GM21515 (cell line): ENCODE measurements around the gene HHAT.

ENCODE experiments used
- ATAC-seq: cut with Tn5 transposase; IDR thresholded peaks from one replicate; pipeline ENCODE4 v1.9.1; 2021; ENCODE audit not compliant: unreplicated experiment

HHAT gene

DNA sequence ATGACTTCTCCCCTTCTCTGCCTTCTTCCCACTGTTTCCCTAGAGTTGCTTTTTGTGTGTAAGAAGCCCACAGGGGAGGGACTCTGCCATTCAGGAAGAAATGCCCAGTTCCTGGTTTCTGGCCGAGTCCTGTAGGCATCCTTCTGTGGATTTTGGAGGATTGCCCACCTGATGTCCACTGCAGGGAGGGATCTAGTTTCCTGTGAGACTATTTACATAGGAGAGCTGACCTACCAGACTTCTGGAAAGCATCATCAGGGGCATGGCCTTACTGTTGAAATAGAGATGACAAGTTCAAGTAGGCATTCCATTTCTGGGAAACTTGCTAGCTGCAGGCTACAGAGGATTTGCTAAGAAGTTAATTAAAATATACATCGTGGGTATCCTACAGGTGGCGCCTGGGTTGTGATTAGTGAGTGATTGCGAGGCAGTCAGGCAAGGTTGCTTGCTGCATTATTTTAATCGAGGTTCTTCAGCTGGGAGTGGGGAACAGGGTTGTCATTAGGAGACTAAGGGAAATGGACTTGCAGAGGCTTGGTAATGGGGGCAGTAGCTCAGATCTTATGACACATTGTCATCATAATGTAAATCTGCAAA lies 148.7 kb downstream of the HHAT start:
- no peak for ATAC-seq

DNA sequence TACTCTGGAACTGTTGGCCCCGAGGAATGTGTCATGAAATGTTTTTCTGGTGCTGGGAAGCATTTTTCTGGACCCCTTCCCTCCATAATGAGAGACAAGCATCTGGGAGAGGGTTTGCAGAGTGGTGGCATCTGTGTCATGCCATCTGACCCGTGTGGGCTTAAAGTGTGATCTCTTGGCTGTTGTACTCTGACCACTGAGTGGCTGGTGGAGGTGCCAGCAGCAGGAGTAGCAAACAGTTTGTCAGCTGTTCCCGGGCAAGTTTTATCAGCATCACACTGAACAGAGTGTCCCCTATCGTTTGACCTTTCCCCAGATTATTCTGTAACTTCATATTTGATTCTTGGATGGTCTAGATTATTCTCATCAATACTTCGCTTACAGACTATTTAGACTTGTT lies 150.1 kb downstream of the HHAT start:
- ATAC-seq: no peak

DNA sequence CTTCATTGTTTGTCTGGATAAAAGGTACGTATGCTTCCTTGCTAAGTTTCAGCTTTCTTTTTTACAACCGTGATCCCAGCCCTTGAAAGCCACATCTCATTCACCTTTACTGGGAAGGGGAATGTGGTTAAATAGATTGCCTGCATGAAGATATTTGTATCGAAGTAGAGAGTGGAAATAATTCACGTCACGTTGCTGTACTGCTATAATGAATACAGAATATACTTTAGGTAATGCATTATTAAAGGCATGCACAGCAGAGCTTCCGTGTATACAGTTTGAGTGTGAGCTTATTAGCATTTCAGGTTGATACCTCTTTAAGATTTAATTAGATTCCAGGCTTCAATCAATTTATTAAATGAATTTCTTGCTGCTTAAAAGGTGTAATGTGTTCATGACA lies 153.8 kb downstream of the HHAT start:
- no peak for ATAC-seq

DNA sequence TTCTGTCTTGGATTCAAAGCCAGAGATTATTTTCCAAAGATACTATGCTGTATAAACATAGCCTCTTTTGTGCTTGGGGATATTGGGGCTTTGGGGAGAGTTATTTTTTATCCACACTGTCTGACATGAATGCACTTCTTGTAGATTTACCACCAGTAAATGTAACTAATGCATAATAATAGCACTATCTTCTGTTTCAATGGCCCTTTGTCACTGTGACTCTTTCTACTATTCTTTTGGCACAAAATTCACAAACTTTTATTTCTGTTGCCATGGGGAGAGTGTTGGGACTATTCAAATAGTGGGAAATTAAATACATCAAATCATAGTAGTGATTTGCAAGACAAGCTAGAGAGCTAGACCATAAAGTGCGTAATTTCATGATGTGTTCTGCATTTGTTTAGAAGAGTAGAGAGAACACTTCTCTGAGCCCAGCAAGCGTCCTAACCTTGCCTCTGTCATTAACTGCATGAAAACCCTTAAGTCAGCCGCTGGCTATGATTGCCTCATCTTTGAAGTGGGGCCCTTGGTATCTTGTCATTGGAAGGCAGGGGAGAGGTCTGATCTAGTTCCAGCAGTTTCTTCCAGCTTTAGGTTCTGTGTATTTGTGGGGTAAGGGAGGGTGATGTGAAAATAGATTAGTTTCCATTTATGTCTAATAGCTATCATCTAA lies 154.4 kb downstream of the HHAT start:
- ATAC-seq: no peak

DNA sequence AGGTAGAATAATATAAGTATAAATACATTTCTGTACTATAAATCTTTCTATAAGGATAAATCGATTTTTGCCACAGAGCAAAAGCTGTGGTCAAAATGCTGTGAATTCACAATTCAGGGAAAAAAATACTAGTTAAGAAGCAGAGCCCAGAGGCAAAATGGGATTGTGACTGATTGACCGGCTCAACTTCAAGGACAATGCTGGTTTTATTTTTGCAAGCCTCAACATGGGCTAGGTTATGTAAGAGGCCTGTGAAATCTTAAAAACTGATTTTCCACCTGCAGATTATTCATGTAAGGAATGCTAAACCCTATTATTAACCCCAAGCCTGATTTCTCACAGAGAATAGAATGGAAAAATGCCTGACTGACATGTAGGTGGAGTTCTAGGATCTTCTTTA lies 155.1 kb downstream of the HHAT start:
- ATAC-seq: no peak

DNA sequence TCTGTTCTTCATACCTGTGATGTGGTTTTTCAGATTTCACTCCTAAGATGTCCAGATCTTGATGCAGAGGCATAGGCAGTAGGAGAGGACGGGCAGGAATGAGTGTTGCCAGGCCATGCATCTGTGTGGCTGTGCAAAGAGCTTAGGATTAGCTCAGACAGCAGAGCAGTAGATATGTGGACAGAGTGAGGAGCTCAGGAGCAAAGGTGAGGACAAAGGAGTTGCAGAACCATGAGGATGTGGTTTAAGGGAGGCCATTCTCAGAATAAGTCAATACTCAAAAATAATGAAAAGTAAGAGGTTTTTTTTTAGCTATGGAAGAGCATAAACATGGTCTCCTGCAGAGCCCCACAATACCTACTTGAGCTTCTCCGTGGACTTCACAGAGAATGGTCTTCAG lies 158.3 kb downstream of the HHAT start:
- ATAC-seq: no peak

DNA sequence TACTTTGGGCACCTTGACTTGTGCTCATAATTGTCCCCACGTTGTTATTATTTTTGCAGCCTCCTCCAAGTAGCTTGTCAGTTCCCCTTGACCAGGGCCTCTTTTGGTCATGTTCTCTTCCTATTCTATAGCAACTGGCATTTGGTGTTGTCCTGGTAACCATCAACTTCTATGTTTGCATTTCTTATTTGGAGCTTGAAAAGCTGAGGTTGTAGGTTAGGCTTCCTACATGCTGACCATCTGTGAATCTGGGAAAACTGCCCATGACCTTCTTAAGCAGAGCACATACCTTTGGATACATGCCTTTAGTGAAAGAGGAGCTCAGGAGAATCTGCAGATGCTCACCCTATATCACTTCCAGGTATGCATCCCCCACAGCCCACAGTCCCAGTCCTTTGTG lies 160.8 kb downstream of the HHAT start:
- ATAC-seq: no peak

DNA sequence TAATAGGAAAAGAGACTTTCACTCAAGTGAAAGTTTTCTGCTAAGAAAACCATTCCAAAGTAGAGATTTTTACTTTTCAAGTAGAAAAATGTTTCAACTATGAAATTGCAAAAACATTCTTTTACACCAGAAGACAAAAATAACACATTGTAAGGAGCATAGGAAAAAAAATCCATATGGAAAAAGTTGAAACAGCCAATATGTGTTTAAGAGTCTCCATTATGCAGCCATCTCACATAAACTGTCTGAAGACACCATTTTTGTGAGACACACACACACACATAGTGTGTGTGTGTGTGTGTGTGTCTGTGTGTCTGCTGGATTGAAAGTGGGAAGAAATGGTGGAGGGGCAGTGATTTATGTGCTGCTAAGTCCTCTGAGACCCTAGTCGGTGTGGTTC lies 162.1 kb downstream of the HHAT start:
- ATAC-seq: no peak

DNA sequence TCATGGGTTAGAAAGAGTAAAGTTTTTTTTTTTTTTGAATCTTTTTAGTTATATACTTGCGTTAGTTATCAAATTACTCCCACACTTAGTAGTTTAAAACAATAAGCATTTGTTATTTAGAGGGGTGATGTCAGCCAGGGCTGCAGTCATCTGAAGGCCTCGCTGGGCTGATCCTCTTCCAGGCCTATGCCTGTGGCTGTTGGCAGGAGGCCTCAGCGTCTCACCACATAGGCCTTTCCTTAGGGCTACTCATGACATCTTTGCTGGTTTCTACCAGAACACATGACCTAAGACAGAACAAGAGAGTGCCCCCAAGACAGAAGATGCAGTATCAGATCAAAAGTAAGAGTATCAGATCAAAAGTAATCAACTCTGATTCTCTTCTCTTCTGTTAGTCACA lies 167.4 kb downstream of the HHAT start:
- ATAC-seq: no peak

DNA sequence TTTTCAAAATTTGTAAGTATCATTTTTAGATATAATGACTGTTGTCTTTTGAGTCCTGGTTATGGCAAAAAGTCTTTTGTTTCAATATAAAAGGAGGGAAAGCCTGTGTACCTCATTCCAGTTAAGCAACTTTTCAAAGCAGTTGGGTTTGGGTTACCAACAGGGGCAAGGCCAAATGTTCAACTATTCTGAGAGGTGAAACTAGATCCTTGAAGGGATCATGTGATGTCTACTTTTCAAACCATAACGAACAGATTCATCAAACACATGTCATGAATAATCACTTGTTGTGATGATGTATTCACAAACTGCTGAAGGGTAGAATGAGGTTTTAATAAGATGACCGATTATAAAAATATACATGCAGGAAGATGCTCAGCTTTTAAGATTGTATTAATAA lies 171.3 kb downstream of the HHAT start:
- no peak for ATAC-seq

DNA sequence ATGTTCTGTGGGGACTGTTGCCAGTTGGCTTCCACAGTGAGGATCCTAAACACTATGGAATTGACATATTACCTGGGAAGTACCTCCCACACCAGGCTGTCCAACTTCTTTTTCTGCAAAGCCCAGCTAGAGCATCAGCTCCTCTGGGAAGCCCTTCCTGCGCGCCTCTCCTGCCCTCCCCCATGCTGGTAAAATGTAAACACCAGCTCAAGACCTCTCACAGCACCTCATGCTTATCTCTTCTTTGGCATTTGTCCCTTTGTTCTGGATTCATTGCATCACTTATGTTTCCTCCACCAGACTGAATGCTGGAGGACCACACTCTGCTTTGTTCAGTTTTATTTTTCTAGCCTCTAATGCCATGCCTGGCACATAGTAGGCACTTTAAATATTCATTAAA lies 172.1 kb downstream of the HHAT start:
- ATAC-seq: no peak

DNA sequence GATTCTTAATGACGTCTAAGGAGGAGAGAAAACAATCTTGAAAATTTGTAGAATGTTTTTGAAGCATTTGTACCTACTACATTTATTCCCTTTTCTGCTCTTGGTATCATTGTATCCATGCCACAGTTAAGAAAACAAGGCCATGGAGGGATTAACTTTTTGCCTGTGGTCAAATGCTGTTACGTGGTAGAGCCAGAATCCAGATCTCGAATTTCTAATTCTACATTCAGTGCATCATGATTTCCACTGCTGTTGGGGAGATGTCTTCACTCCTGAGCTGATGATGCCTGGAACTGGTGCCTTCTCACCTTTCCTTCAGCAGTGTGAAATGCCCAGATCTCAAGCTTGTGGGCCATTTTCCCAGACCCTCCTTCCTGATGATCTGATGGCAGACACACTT lies 175.6 kb downstream of the HHAT start:
- no peak for ATAC-seq

DNA sequence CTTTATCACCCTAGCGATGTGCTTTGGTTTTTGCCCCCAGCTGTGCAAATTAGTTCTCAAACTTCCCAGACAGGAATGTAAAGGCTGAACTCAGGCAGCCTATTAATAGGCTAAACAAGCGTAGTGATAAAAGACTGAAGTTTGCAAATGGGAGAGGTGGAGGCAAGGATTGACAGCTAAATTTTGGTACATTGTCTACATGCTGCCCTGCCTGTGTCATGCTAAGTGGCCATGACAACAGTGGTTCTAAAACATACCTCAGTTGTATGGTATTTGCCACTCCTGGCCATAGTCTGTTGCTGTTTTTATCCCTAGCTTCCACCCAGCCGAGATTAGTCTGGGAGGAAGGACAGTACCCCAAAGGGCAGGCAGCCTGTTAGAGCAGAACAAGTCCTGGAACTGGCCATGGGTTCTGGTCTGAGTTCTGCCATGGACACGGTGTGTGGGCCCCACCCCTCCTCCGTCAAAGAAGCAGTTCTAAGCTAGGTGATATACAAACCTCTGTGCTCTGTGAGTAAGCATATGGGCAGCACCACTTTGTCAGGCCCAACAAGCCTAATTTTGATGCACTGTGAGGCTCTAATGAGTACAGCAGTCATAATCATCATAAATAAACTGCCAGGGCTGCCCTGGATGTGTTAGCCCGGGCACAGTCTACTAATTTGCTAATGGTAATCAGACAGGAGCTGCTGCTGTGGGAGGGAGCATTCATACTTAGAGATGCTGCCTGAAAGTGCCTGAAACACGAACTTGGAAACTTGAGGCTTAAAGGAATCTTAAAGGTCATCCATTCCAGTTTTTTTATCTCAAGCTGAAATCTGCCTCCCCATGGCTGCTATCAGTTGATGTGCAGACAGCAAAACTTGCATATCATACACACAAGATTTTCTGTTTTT lies 177.1 kb downstream of the HHAT start:
- ATAC-seq: no peak

DNA sequence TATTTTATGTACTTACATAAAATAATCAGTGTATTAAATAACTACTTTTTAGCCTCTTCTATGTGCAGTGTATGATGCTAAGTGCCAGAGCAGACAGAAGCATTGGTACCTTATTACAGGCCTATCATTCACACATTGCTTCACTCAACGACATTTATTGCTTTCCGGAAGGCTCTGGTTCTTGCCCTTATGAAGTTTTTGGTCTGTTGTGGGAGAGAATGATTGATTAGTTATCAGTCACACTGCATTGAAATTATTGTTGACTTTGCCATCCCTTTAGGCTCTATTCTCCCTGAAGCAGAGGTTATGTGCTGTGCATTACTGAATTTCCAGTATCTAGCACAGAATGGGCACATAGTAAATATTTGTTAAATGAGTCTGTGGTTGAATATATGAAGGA lies 178.0 kb downstream of the HHAT start:
- no peak for ATAC-seq

DNA sequence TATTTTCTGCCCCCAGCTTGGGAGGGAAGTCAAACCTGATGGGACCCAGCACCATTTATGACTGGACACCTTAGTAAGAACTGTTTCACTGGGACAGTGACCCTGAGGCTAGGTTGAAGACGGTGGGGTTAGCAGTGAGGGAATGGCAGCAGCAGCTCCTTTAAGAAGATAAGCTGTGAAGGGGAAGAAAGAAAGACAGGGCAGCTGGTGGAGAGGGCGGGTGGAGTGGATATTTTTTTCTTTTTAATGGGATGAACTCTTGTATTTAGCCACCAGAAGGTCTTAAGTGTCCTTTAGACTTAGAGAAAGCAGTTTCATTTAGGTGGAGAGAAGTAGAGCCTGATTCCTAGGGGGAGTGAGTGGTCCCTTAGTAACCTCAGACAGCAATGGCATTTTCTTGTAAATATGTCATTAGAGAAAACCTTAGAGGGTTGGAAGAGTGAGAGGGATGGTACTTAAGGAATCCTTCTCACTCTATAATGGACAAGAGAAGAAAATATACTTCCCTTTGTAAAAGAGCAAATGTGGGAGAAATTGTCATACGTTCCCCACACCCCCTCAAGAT lies 187.5 kb downstream of the HHAT start:
- ATAC-seq: no peak

DNA sequence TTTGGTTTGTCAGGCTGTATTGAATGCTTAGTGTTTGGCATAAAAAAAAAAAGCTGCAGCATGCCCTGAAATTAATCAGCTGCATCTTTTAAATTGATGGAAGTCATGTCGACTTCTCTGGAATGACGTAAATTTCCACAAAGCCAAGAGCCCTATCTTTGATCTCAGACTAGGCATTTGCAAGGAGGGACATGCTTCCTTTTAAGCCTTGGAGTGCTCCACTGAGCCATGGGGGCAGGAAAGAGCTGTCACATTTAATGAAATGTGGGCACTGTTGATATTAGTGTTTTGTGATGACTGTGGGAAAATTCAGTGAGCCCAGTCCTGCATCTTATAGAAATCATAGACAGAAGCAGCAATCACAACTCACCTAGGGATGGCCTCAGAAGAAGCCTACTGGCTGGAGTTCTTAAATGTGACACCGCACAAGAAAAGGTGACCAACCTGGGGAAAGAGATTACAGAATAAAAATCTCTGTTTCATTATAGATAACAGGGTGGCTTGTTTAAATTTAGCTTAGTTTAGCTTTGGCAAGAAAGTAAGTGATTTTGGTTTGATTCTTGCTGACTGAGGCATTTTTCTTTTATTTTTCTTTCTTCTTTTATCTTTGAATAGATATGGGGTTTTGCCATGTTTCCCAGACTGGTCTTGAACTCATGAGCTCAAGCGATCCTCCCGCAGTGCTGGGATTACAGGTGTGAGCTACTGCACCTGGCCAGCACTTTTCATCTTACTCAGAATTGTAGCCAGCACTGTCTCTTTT lies 188.2 kb downstream of the HHAT start:
- ATAC-seq: no peak

DNA sequence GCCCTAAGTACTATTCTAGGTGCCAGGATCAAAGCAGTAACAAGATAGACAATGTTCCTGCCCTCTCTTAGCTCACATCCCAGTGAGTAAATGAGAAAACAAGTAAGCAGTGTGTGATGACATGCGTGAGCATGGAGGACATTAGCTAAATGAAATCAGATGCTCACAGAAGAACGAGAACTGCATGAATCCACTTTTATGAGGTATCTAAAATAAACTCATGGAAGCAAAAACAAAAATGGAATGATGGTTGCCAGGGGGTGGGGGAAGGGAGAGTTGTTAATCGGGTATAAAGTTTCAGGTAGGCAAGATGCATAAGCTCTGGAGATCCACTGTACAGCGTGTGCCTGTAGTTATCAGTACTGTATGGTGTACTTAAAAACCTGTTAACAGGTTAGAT lies 195.1 kb downstream of the HHAT start:
- no peak for ATAC-seq

DNA sequence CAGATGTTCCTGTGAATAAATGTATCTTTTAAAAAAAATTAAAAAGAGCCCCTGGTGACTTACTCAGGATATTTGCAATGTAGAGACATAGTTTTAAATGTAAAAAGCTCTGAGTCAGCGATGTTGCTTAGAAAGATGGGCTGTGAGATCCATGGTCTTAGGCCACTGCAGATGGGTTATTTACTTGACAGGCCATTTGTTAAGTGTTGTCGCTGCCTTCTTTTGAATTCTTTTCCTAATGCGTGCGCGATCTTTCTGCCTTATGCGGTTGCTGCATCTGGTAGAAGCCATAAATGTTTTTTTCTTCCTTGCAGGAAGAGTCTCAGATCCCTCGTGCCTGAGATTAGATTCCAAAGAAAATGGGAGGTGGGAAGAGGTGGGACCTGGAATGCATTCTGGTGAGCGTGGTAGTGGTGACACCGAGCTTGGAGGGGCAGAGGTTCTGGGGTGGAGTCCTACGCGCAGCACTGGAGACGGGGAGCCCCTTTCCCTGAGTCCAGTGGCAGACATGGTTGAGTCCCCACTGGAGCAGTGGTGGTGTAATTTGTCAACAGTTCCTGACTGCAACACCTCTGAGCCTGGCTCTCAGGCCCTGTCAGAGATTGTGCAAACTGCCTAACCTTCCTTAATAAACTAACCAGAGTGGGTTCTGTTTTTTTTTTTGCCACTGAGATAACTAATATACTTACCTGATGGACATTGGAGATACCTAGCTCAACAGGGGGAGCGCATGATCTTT lies 197.2 kb downstream of the HHAT start:
- ATAC-seq: no peak

DNA sequence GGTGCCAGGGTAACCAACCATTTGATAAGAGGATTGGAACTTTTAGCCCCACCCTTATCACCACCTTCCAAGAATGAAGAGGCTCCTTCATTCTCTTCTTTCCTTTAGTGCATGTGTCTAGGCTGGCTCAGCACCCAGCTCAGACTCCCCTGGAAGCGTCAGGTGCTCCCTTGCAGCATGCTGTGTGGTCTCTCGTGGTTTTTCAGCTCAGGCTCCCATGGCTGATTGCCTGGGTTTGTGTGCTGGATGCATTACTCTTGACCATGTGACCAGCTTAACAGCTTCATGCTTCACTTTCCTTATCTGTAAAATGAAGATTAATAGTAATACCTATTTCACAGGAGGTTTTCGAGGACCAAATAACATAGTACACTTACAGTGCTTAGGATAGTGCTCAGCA lies 198.4 kb downstream of the HHAT start:
- no peak for ATAC-seq

DNA sequence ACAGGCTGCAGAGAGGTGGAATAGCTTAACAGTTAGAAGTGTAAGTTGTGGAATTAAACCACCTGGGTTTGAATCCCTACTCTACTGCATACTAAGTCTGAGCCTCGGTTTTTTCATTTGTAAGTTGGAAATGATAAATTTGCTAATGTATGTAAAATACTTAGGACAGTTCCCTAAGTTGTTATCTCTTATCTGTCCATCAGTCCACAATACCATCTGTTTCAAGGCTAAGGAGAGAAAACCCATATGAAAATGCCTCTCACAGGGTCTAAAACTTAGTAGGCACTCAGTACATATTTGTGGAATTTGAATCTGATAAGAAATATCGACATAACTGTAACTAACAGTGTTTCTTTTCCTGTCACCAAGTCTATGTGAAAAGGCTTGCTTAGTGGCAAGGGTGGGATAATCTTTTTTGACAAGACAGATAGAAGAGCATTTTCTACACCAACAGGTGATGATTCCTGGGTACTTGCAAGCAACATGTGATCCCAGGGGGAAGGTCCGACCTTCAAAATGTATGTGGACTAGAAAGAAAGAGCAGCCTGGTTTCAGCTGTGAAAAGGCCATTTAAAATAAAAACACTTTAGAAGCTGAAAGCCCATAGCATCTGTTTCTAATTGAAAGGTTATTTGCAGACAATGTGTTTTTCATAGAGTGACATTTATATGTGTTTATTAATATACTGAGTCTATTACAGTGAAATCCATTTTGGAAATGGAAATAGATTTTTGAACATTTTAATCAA lies 202.9 kb downstream of the HHAT start:
- no peak for ATAC-seq
